K562 (cell line): ENCODE results near the gene JMY. TPM values are rescaled to one million over a fixed set of nuclear protein-coding genes. Genes with fewer than 3 reads are reported as not detected.
A peak's percentile ranks its signal among the peaks of the same experiment; 100 is the strongest.

ENCODE experiments used
- ATF1 ChIP-seq, 2 experiments: fragments of 450-650 bp in 1 of 2; IDR thresholded peaks; 2 replicates each; pipeline ENCODE4 v1.6.1; 2016; ENCODE audit warnings: missing compliant biosample characterization in 1 of 2, missing genetic modification characterization in 1 of 2
- CCNT2 ChIP-seq: IDR thresholded peaks from 2 replicates; pipeline ENCODE4 v1.6.1; 2011; ENCODE audit warnings: borderline replicate concordance, low read depth, mild to moderate bottlenecking, moderate library complexity, mixed read lengths, low read length; ENCODE audit not compliant: insufficient read length; ENCODE audit errors: extremely low read depth
- EGR1 ChIP-seq: fragments of 450-650 bp; conservative IDR thresholded peaks from 2 replicates; pipeline ENCODE4 v1.6.1; 2017; ENCODE audit warnings: mild to moderate bottlenecking
- ETS1 ChIP-seq: conservative IDR thresholded peaks from 2 replicates; pipeline ENCODE4 v1.6.1; 2011; ENCODE audit warnings: low read depth, mild to moderate bottlenecking, low read length; ENCODE audit not compliant: control insufficient read depth
- GABPA ChIP-seq: fragments of 200-800 bp; sonication (Bioruptor generic); conservative IDR thresholded peaks from 2 replicates; pipeline ENCODE4 v1.6.1; 2016; ENCODE audit warnings: low read depth, missing genetic modification characterization, missing compliant biosample characterization
- JUN ChIP-seq, 2 experiments: sonication (generic) in 1 of 2; formaldehyde crosslinking in 1 of 2; IDR thresholded peaks; 2 replicates each; pipeline versions ENCODE4 v1.6.1 to v1.8.0; 2012 to 2022; ENCODE audit warnings: borderline replicate concordance in 2 of 2, mild to moderate bottlenecking in 2 of 2, improper control_type of control experiment in 1 of 2, low read depth in 1 of 2, low read length in 1 of 2, missing genetic modification reagents in 1 of 2
- KDM5B ChIP-seq: fragments of 200-600 bp; sonication (generic); IDR thresholded peaks from 2 replicates; pipeline ENCODE4 v1.6.1; 2012; ENCODE audit warnings: low read depth, mild to moderate bottlenecking, moderate library complexity, low read length, control low read depth, inconsistent platforms; ENCODE audit not compliant: insufficient replicate concordance
- MYC ChIP-seq, 2 experiments: fragments of 250-450 bp in 1 of 2; sonication (Bioruptor Pico) in 1 of 2; IDR thresholded peaks; 2 replicates each; pipeline versions ENCODE4 v1.5.1 to v1.6.1; 2012 to 2021; ENCODE audit warnings: low read depth in 2 of 2, borderline replicate concordance in 1 of 2, improper control_type of control experiment in 1 of 2, low read length in 1 of 2, mild to moderate bottlenecking in 1 of 2, moderate library complexity in 1 of 2
- PPARD ChIP-seq: fragments of 250-450 bp; sonication (Bioruptor Pico); IDR thresholded peaks from 2 replicates; pipeline ENCODE4 v1.8.0; 2022; ENCODE audit warnings: inconsistent platforms, mild to moderate bottlenecking, moderate library complexity
- PTTG1 ChIP-seq: fragments of 450-650 bp; IDR thresholded peaks from 2 replicates; pipeline ENCODE4 v1.6.1; 2016; ENCODE audit warnings: low read depth, mild to moderate bottlenecking, missing genetic modification characterization, missing compliant biosample characterization
- PYGO2 ChIP-seq: fragments of 450-650 bp; IDR thresholded peaks from 2 replicates; pipeline ENCODE4 v1.6.1; 2016; ENCODE audit warnings: mild to moderate bottlenecking, missing genetic modification characterization, moderate library complexity, missing compliant biosample characterization
- RBM34 ChIP-seq: fragments of 200-400 bp; formaldehyde crosslinking; IDR thresholded peaks from 2 replicates; pipeline ENCODE4 v1.6.1; 2018; ENCODE audit warnings: low read length, borderline replicate concordance; ENCODE audit not compliant: insufficient read depth
- VEZF1 ChIP-seq: fragments of 200-800 bp; sonication (Bioruptor generic); IDR thresholded peaks from 2 replicates; pipeline ENCODE4 v1.6.1; 2017; ENCODE audit warnings: missing genetic modification characterization, missing compliant biosample characterization
- ZBTB11 ChIP-seq, 3 experiments: fragments of 200-800 bp in 1 of 3; fragments of 250-450 bp in 1 of 3; fragments of 450-650 bp in 1 of 3; sonication (Bioruptor Pico) in 1 of 3; sonication (Bioruptor generic) in 1 of 3; formaldehyde crosslinking in 1 of 3; IDR thresholded peaks; 2 replicates each; pipeline versions ENCODE4 v1.6.1 to v1.8.0; 2016 to 2022; ENCODE audit warnings: mild to moderate bottlenecking in 2 of 3, missing genetic modification characterization in 2 of 3, missing compliant biosample characterization in 1 of 3, moderate library complexity in 1 of 3
- ZBTB34 ChIP-seq: fragments of 250-450 bp; sonication (Bioruptor Pico); IDR thresholded peaks from 2 replicates; pipeline ENCODE4 v1.8.0; 2021; ENCODE audit warnings: mild to moderate bottlenecking, moderate library complexity
- ZFX ChIP-seq: sonication (generic); formaldehyde crosslinking; IDR thresholded peaks from 2 replicates; pipeline ENCODE4 v1.8.0; 2022; ENCODE audit warnings: mild to moderate bottlenecking, missing genetic modification reagents, moderate library complexity
- polyA plus RNA-seq, 8 experiments: library from polyadenylated mRNA; depleted of rRNA in 4 of 8; stranded (reverse) in 5 of 8; unstranded in 3 of 8; fragments of >200 nt; fragmentation: Nextera tagmentation in 2 of 8; fragmentation: Illumina TruSeq in 1 of 8; extraction: Ambion mirVana in 2 of 8; extraction: Trizol in 1 of 8; gene quantifications; 2 replicates each; pipeline versions ENCODE4 v1.2.1 to v1.2.3, GENCODE V29; 2011 to 2014; ENCODE audit warnings: inconsistent platforms in 1 of 8, missing spikeins in 1 of 8
- total RNA-seq, 7 experiments: library from RNA; depleted of rRNA in 6 of 7; stranded (reverse); fragments of >200 nt in 6 of 7; fragmentation: Illumina TruSeq in 2 of 7; extraction: Trizol in 2 of 7; gene quantifications; 2 replicates each; pipeline versions ENCODE4 v1.2.1 to v1.2.3, GENCODE V29; 2011 to 2021; ENCODE audit warnings: low replicate concordance in 1 of 7

Gene JMY
- total and polyA plus RNA-seq, 9 of the 15 experiments (the other 6 are each of a cell fraction or from before 2014, with no cell fraction given): 1.1 to 5.5 (median 3.7) TPM

- no peak for TF ChIP-seq ZBTB34 (CRISPR knock-in tag)
- peak; percentile 64; the same call in 1 of the 2 replicates for TF ChIP-seq ETS1
- peak; percentile 60 for TF ChIP-seq VEZF1 (CRISPR knock-in tag)
- no peak for TF ChIP-seq RBM34
- peak; percentile 55; the same call in 1 of the 2 replicates for TF ChIP-seq EGR1
- TF ChIP-seq PTTG1: no peak
- TF ChIP-seq MYC (IDR thresholded peaks at IDR 0.05; ENCODE audit: low read depth, low read length): peak; percentile 89
- no peak for TF ChIP-seq MYC (CRISPR knock-in tag; IDR thresholded peaks at IDR 0.05; ENCODE audit: borderline replicate concordance, low read depth)
- TF ChIP-seq PPARD (CRISPR knock-in tag): no peak
- peak; percentile 71 for TF ChIP-seq ATF1 (CRISPR knock-in tag; IDR thresholded peaks at IDR 0.05)
- peak; percentile 92 for TF ChIP-seq ATF1 (tag; IDR thresholded peaks at IDR 0.05)
- TF ChIP-seq PYGO2: no peak
- TF ChIP-seq KDM5B: peak; percentile 78
- peak; percentile 94 for TF ChIP-seq CCNT2
- peak; percentile 37; the same call in 1 of the 2 replicates for TF ChIP-seq GABPA (tag)
- TF ChIP-seq ZBTB11 (CRISPR knock-in tag; IDR thresholded peaks at IDR 0.05): peak in 1 of 3 experiments; percentile 35; a peak in 1 of 6 replicates
- TF ChIP-seq JUN (IDR thresholded peaks at IDR 0.05; ENCODE audit: borderline replicate concordance, low read depth, low read length): peak; percentile 62; the same call in 1 of the 2 replicates
- TF ChIP-seq JUN (CRISPR knock-in tag; IDR thresholded peaks at IDR 0.05; ENCODE audit: borderline replicate concordance): no peak
- 0 out of 2 replicates have a peak, but pooled peaks have one; percentile 23 for TF ChIP-seq ZFX (CRISPR knock-in tag)
These were observed at the start of gene JMY (continued) for GRCh38 chr5:79235634-79236361.
